MCF 10A (cell line): ENCODE measurements around the gene ACOD1. TPM values are rescaled to one million over a fixed set of nuclear protein-coding genes. Genes with fewer than 3 reads are reported as not detected.

ENCODE experiments used
- BruUV-seq: library from RNA; stranded (reverse); fragments of 400-500 nt; replicated peaks from 2 replicates; lab custom pipeline; 2021; lab: Mats Ljungman, UMichigan
- CTCF ChIA-PET: fragments of 300-600 bp; sonication (Branson Sonifier 250); formaldehyde crosslinking; extraction: SDS; loops from one replicate; lab custom pipeline; 2021; ENCODE audit warnings: antibody characterized with exemption, inconsistent platforms; lab: Yijun Ruan, JAX
- POLR2A ChIA-PET: fragments of 300-600, 350-650 bp; sonication (Branson Sonifier 250); formaldehyde crosslinking; extraction: SDS; loops from one replicate; lab custom pipeline; 2020; ENCODE audit warnings: antibody characterized with exemption, inconsistent platforms; lab: Yijun Ruan, JAX
- DNase-seq: peaks from one replicate; pipeline ENCODE4 v3.0.0-alpha.2; 2018; ENCODE audit not compliant: unreplicated experiment
- H3K27ac Mint-ChIP-seq: one replicate; pipeline ENCODE4 v1.8.0; 2022; ENCODE audit warnings: mild to moderate bottlenecking, low read depth, mixed read lengths; ENCODE audit not compliant: unreplicated experiment
- H3K27me3 Mint-ChIP-seq: one replicate; pipeline ENCODE4 v1.8.0; 2022; ENCODE audit warnings: mixed read lengths; ENCODE audit not compliant: insufficient read depth, unreplicated experiment
- H3K36me3 Mint-ChIP-seq: one replicate; pipeline ENCODE4 v1.8.0; 2022; ENCODE audit warnings: mild to moderate bottlenecking, moderate library complexity, mixed read lengths; ENCODE audit not compliant: insufficient read depth, unreplicated experiment
- H3K4me1 Mint-ChIP-seq: one replicate; pipeline ENCODE4 v1.8.0; 2022; ENCODE audit warnings: mixed read lengths; ENCODE audit not compliant: insufficient read depth, unreplicated experiment
- H3K4me3 Mint-ChIP-seq: one replicate; pipeline ENCODE4 v1.8.0; 2022; ENCODE audit warnings: mild to moderate bottlenecking, moderate library complexity, mixed read lengths; ENCODE audit not compliant: unreplicated experiment
- H3K9me3 Mint-ChIP-seq: one replicate; pipeline ENCODE4 v1.8.0; 2022; ENCODE audit warnings: mixed read lengths; ENCODE audit not compliant: unreplicated experiment
- CTCF ChIP-seq: fragments of 200-600 bp; IDR thresholded peaks from one replicate; pipeline ENCODE4 v1.8.0; 2022; ENCODE audit warnings: antibody characterized with exemption, mild to moderate bottlenecking; ENCODE audit not compliant: unreplicated experiment
- intact Hi-C: fragments of 100-400 bp; cut with micrococcal nuclease; formaldehyde crosslinking; loops from 2 replicates; pipeline ENCODE4 v1.14.1; 2022
- total RNA-seq: library from RNA; stranded (reverse); gene quantifications from 2 replicates; pipeline ENCODE4 v1.2.3, GENCODE V29; 2022

The ACOD1 gene
- total RNA-seq, 1 experiment from 2014 or later, result not detected

DNA sequence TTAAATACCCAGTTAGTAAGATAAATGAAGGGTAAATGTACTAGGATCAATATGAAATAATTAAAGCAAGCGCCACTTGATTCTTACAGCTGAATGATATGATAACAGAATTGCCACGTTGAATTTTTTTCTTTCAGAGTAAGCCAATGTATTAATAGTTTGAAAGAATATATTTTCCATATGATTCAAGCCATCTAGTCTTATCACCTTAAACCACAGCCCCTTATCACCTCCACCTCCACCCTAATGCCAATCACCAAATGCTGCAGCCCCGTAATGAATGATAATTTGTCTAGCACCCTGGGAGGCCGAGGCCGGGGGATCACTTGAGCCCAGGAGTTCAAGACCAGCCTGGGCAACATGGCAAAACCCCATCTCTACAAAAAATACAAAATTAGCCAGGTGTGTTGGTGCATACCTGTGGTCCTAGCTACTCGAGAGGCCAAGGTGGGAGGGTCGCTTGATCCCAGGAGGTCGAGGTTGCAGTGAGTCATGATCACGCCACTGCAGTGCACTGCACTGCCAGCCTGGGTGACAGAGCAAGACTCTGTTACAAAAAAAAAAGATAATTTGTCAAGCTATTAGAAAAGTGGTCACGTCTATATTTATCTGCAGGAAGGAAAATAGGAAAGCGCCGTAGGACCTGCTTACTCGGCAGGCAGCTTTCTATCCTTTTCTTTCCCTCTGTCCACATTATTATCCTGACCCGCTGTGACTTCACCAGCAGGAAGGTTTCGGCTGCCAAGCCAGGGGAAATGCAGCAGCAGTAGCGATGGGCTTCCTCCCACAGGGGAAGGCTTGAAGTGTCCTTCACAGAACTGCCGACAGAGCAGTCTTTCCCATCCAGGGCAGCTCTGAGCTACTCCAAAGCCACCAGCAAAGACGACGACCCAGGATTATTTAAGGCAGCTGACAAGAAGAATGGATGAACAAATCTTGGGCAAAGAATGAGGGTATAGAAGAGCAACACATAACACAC lies 23.8 kb downstream of the ACOD1 start:
- Mint-ChIP-seq H3K4me1 (peaks cover 21% of the 10 kb centered on the region), H3K27ac (no peak overlapping the region), H3K27me3 (no peaks in the 10 kb centered on the region), H3K9me3 (no peaks in the 10 kb centered on the region), H3K4me3 (no peak overlapping the region), H3K36me3 (peaks cover 10% of the 10 kb centered on the region)
- ChIA-PET POLR2A (interaction anchor here (0.5 to 3.1 kb wide), 5 partner anchors 20 to 613 kb away, joined by 3 to 31 read pairs (median 4); partner anchors contain the start of gene CLN5), CTCF (interaction anchor here (0.6 to 3.6 kb wide), 11 partner anchors 8 to 1102 kb away, joined by 3 to 48 read pairs (median 4); partner anchors contain the start of gene KCTD12)
- no TSS peak for BruUV-seq
- intact Hi-C loops, result no loop called here
- no peak for TF ChIP-seq CTCF
- DNase-seq, result no peak

- TF ChIP-seq CTCF, result no peak
- no TSS peak for BruUV-seq
- no peak overlapping the region for H3K4me3 Mint-ChIP-seq
- ChIA-PET CTCF (interaction anchor here (0.5 to 1.4 kb wide), 4 partner anchors 9 to 1281 kb away, joined by 3 to 5 read pairs (median 3); no protein-coding TSS in a partner anchor), POLR2A (interaction anchor here (0.7 to 2.9 kb wide), 4 partner anchors 8 to 1282 kb away, joined by 4 to 13 read pairs (median 6); partner anchors contain the start of gene CLN5)
- H3K9me3 Mint-ChIP-seq, result no peaks in the 10 kb centered on the region
- H3K27ac Mint-ChIP-seq, result no peak overlapping the region
- peaks cover 20% of the 10 kb centered on the region for H3K4me1 Mint-ChIP-seq
- no peak for DNase-seq
- intact Hi-C loops, result no loop called here
- H3K27me3 Mint-ChIP-seq, result no peaks in the 10 kb centered on the region
- H3K36me3 Mint-ChIP-seq, result peaks cover 16% of the 10 kb centered on the region
Observed at GRCh38 chr13:76973920-76974617, 25.8 kb downstream of the ACOD1 start.

DNA sequence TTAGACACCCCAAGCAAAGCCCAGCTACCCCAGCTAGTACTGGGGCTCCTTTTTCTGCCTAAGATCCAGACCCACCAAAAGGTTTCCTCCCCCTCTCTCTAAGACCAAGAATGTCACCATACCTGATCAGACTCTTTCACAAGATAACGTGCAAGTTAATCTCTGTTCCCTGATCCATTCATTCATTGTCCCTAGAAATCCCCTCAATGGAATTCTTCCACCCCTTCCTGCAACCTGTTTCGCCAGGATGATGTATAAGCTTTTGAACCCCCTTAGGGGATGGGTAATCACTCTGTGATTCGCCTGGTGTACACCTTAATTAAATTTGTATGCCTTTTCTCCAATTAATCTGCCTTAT lies 26.3 kb downstream of the ACOD1 start:
- intact Hi-C loops, result no loop called here
- no peak for TF ChIP-seq CTCF
- no peak overlapping the region for H3K27ac Mint-ChIP-seq
- POLR2A ChIA-PET, result interaction anchor here (1.4 to 2.9 kb wide), 3 partner anchors 9 to 38 kb away, joined by 4 to 13 read pairs (median 7); partner anchors contain the start of gene CLN5
- no peak overlapping the region for H3K4me3 Mint-ChIP-seq
- no peaks in the 10 kb centered on the region for H3K27me3 Mint-ChIP-seq
- peaks cover 16% of the 10 kb centered on the region for H3K4me1 Mint-ChIP-seq
- CTCF ChIA-PET, result interaction anchor here (0.5 to 1.4 kb wide), 5 partner anchors 8 to 1281 kb away, joined by 3 to 5 read pairs (median 3); no protein-coding TSS in a partner anchor
- H3K36me3 Mint-ChIP-seq, result peaks cover 16% of the 10 kb centered on the region
- DNase-seq, result no peak
- BruUV-seq, result no TSS peak
- no peaks in the 10 kb centered on the region for H3K9me3 Mint-ChIP-seq
